ENCODE data around the gene TSPAN4.

DNA sequence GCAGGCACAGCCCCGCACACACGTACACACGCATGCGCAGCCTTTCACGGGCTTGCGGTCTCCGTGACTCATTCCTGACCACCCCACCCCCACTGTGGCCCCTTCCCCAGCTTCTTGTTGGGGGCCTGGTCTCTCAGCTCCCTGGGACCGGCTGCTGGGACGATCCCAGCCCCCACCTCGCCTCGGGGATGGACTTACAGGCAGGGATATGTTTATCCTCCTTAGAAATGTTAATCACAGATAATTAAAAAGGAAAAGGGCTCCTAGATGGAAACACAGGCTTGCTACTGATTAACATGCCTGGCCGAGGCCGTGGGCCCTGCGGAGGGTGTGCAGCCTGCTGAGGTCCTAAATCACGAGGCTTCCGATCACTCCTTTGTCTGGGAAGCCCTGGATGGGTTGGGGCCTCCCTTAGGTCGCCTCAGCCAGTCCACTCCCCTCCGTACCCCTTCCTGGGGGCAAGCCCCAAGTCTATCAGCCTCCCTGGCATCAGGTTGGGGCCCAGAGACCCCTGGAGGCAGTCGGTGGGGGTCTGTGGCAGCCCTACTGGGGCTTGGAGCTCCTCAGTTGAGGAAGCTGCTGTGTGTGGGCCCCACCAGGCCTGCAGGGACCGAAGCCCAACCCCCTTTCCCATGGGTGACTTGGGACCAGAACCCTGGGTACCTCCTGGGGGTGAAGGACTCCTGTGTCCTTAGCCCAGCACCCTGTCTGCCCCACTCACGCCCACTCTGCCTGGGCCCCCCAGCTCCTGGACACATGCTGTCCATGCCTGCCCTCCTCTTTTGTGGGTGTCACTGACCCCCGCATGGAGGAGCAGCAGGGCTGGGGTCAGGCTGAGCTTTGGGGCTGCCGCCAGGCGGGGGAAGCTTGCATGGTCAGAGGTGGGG lies 20.6 kb downstream of the TSPAN4 start:
- TF ChIP-seq, protein P1, sequence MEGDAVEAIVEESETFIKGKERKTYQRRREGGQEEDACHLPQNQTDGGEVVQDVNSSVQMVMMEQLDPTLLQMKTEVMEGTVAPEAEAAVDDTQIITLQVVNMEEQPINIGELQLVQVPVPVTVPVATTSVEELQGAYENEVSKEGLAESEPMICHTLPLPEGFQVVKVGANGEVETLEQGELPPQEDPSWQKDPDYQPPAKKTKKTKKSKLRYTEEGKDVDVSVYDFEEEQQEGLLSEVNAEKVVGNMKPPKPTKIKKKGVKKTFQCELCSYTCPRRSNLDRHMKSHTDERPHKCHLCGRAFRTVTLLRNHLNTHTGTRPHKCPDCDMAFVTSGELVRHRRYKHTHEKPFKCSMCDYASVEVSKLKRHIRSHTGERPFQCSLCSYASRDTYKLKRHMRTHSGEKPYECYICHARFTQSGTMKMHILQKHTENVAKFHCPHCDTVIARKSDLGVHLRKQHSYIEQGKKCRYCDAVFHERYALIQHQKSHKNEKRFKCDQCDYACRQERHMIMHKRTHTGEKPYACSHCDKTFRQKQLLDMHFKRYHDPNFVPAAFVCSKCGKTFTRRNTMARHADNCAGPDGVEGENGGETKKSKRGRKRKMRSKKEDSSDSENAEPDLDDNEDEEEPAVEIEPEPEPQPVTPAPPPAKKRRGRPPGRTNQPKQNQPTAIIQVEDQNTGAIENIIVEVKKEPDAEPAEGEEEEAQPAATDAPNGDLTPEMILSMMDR (conservative IDR thresholded peaks at IDR 0.05 in 1 of 2, IDR thresholded peaks at IDR 0.05 in 1 of 2; ENCODE audit: extremely low read depth in 1 of 2, insufficient read depth in 1 of 2, low read depth in 1 of 2, low read length in 2 of 2) = no peak
- TF ChIP-seq EZH2 (IDR thresholded peaks at IDR 0.05; ENCODE audit: borderline replicate concordance, low read length) = no peak
